ENCODE results near the gene GYG2. TPM values are rescaled to one million over a fixed set of nuclear protein-coding genes. Genes with fewer than 3 reads are reported as not detected.
"Not testable (repeated sequence)": the region's sequence is repeated elsewhere in the genome, so short reads cannot be mapped to it uniquely, and the experiment has no call there.

GYG2 gene
- total RNA-seq, 1 experiment from 2014 or later, result 47.6 TPM

DNA sequence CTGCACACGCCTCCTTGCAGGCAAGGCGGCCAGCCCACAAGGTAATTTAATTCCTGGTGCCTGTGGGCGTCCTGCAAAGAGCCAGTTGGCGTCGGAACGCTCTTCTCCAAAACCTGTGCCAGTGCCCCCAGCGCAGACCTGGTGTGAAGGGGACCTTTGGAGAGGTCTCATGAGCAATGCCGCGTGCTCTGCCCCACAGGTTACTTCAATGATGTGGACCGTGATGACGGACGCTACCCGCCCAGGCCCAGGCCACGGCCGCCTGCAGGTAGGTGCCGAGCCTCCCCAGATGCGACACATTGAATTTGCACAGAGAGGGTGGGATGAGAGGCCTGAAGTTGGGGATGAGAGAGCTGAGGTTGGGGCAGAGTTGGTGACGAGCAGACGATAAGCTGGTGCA, 34.4 kb upstream of the GYG2 start:
- CTCF ChIA-PET, result no interaction called here
- DNase-seq (ENCODE audit: low spot score), result no peak
- Mint-ChIP-seq H3K27me3 (ENCODE audit: low read depth) (no peaks in the 10 kb centered on the region; the same call in 1 of the 2 replicates), H3K36me3 (no peaks in the 10 kb centered on the region), H3K4me3 (no peak overlapping the region), H3K27ac (no peak overlapping the region), H3K9me3 (no peaks in the 10 kb centered on the region), H3K4me1 (peaks cover 38% of the 10 kb centered on the region)
- TF ChIP-seq NR2C2 (CRISPR knock-in tag; IDR thresholded peaks at IDR 0.05), result no peak
- no peak for TF ChIP-seq ATF3 (CRISPR knock-in tag; conservative IDR thresholded peaks at IDR 0.05)
- TF ChIP-seq, protein P1, sequence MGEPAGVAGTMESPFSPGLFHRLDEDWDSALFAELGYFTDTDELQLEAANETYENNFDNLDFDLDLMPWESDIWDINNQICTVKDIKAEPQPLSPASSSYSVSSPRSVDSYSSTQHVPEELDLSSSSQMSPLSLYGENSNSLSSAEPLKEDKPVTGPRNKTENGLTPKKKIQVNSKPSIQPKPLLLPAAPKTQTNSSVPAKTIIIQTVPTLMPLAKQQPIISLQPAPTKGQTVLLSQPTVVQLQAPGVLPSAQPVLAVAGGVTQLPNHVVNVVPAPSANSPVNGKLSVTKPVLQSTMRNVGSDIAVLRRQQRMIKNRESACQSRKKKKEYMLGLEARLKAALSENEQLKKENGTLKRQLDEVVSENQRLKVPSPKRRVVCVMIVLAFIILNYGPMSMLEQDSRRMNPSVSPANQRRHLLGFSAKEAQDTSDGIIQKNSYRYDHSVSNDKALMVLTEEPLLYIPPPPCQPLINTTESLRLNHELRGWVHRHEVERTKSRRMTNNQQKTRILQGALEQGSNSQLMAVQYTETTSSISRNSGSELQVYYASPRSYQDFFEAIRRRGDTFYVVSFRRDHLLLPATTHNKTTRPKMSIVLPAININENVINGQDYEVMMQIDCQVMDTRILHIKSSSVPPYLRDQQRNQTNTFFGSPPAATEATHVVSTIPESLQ (CRISPR knock-in tag; IDR thresholded peaks at IDR 0.05), result no peak
- no peak for TF ChIP-seq ZNF671 (CRISPR knock-in tag; IDR thresholded peaks at IDR 0.05)
- TF ChIP-seq RELA (CRISPR knock-in tag; IDR thresholded peaks at IDR 0.05; ENCODE audit: borderline replicate concordance), result no peak
- no peak for TF ChIP-seq USF1 (CRISPR knock-in tag; IDR thresholded peaks at IDR 0.05)
- no peak for TF ChIP-seq FOXP1 (CRISPR knock-in tag; IDR thresholded peaks at IDR 0.05; ENCODE audit: borderline replicate concordance)
- no peak for TF ChIP-seq ZNF121 (CRISPR knock-in tag; IDR thresholded peaks at IDR 0.05)
- no peak for TF ChIP-seq IRF2 (CRISPR knock-in tag; IDR thresholded peaks at IDR 0.05; ENCODE audit: borderline replicate concordance, low read depth)
- POLR2A ChIA-PET, result no interaction called here
- ATAC-seq, result no peak

GRCh38 chrX:2796808-2797207, 31.9 kb upstream of the GYG2 start:
- H3K27me3 Mint-ChIP-seq (ENCODE audit: low read depth); H3K9me3 Mint-ChIP-seq; H3K36me3 Mint-ChIP-seq; H3K27ac Mint-ChIP-seq; CTCF ChIA-PET; ATAC-seq; DNase-seq (ENCODE audit: low spot score); H3K4me3 Mint-ChIP-seq; POLR2A ChIA-PET: not testable (repeated sequence)
- H3K4me1 Mint-ChIP-seq, result peaks cover 46% of the 10 kb centered on the region

- no peak for ATAC-seq
- Mint-ChIP-seq H3K4me3 (peak overlapping the region; percentile 10; the same call in 1 of the 2 replicates), H3K4me1 (peaks cover 49% of the 10 kb centered on the region), H3K36me3 (no peaks in the 10 kb centered on the region), H3K27ac (peak overlapping the region; percentile 100), H3K9me3 (no peaks in the 10 kb centered on the region), H3K27me3 (ENCODE audit: low read depth) (no peaks in the 10 kb centered on the region)
- TF ChIP-seq ZNF138 (CRISPR knock-in tag; conservative IDR thresholded peaks at IDR 0.05) (no peak), ERG (CRISPR knock-in tag; IDR thresholded peaks at IDR 0.05) (no peak), ZSCAN18 (CRISPR knock-in tag; IDR thresholded peaks at IDR 0.05) (no peak), NR3C1 (CRISPR knock-in tag; conservative IDR thresholded peaks at IDR 0.05; ENCODE audit: low read depth) (no peak), SP1 (CRISPR knock-in tag; conservative IDR thresholded peaks at IDR 0.05) (no peak), NR1H2 (CRISPR knock-in tag; IDR thresholded peaks at IDR 0.05) (no peak), TEAD4 (CRISPR knock-in tag; IDR thresholded peaks at IDR 0.05) (no peak), ZNF121 (CRISPR knock-in tag; IDR thresholded peaks at IDR 0.05) (no peak)
- TF ChIP-seq, protein P2, sequence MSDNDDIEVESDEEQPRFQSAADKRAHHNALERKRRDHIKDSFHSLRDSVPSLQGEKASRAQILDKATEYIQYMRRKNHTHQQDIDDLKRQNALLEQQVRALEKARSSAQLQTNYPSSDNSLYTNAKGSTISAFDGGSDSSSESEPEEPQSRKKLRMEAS (CRISPR knock-in tag; IDR thresholded peaks at IDR 0.05), result no peak
- ChIA-PET POLR2A (no interaction called here), CTCF (no interaction called here)
- no peak for DNase-seq (ENCODE audit: low spot score)
Measured at GRCh38 chrX:2799369-2799768, 29.4 kb upstream of the GYG2 start.

GRCh38 chrX:2799980-2800379, 28.8 kb upstream of the GYG2 start:
- H3K27me3 Mint-ChIP-seq (ENCODE audit: low read depth); CTCF ChIA-PET; H3K36me3 Mint-ChIP-seq; POLR2A ChIA-PET; H3K9me3 Mint-ChIP-seq: not testable (repeated sequence)
- DNase-seq (ENCODE audit: low spot score) (peak; percentile 24), ATAC-seq (peak; percentile 69)
- Mint-ChIP-seq H3K27ac (peak overlapping the region; percentile 100), H3K4me3 (peak overlapping the region; percentile 69), H3K4me1 (peaks cover 52% of the 10 kb centered on the region)
